Ovary (tissue), 3 donors: Measurements from ENCODE around the gene TAOK3.

Source experiments
- POLR2A ChIP-seq: fragments of 450-650 bp; IDR thresholded peaks from one replicate; pipeline ENCODE4 v1.6.1; 2017; ENCODE audit warnings: antibody characterized with exemption, mild to moderate bottlenecking, moderate library complexity
- TF ChIP-seq, protein P1 (sequence below), 3 donors: fragments of 450-650 bp in 2 of 3; fragments of 200-600 bp in 1 of 3; IDR thresholded peaks; one replicate each; pipeline versions ENCODE4 v1.5.1 to v1.8.0; 2016 to 2022; ENCODE audit warnings: antibody characterized with exemption in 3 of 3, mild to moderate bottlenecking in 1 of 3
- donor health status: DM: no; HTN: no; CAD: no.

DNA sequence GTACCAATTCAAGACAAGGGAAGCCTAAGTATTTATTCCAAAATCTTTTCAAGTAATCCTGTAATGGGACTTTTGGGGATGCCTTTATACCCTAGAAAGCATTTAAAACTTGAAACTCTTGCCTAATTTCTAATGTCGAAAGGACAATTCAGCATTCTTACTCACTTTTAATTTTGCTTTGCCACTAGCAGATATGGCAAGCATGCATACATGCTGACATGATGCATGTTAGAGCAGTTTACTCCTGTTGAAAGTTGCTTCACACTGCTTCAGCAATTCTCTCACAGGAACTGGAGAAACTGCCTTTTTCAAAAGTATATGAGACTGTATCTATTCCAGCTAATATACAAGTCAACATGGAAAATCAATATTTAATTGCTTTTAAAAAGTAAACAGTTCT lies 79.9 kb downstream of the TAOK3 start:
- TF ChIP-seq POLR2A, result no peak
- TF ChIP-seq, protein P1, sequence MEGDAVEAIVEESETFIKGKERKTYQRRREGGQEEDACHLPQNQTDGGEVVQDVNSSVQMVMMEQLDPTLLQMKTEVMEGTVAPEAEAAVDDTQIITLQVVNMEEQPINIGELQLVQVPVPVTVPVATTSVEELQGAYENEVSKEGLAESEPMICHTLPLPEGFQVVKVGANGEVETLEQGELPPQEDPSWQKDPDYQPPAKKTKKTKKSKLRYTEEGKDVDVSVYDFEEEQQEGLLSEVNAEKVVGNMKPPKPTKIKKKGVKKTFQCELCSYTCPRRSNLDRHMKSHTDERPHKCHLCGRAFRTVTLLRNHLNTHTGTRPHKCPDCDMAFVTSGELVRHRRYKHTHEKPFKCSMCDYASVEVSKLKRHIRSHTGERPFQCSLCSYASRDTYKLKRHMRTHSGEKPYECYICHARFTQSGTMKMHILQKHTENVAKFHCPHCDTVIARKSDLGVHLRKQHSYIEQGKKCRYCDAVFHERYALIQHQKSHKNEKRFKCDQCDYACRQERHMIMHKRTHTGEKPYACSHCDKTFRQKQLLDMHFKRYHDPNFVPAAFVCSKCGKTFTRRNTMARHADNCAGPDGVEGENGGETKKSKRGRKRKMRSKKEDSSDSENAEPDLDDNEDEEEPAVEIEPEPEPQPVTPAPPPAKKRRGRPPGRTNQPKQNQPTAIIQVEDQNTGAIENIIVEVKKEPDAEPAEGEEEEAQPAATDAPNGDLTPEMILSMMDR (IDR thresholded peaks at IDR 0.05), result no peak
